GM18498 (cell line): ENCODE results near the gene CISD3.

Experiments used
- ATAC-seq: cut with Tn5 transposase; IDR thresholded peaks from one replicate; pipeline ENCODE4 v1.9.1; 2021; ENCODE audit warnings: mild to moderate bottlenecking, moderate library complexity; ENCODE audit not compliant: unreplicated experiment

CISD3 gene, protein sequence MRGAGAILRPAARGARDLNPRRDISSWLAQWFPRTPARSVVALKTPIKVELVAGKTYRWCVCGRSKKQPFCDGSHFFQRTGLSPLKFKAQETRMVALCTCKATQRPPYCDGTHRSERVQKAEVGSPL

GRCh38 chr17:38729886-38730525 is at the start of gene CISD3:
CISD3 (plus strand) TSS chr17:38730341; CDS start chr17:38730359, 18 bp downstream.
- peak; percentile 87 for ATAC-seq

DNA sequence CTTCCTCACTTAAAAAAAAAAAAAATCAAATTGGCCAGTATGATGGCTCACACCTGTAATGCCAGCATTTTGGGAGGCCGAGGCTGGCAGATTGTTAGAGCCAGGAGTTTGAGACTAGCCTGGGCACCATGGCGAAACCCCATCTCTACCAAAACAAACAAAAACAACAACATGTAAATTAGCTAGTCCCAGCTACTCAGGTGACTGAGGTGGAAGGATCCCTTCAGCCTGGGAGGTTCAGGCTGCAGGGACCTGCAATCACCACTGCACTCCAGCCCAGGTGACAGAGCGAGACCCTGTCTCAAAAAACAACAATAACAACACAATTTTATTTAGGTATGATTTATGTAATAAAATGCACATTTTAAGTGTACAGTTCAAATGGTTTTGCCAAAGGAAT is 49.0 kb upstream of the CISD3 start:
- ATAC-seq: no peak

GRCh38 chr17:38685491-38685890 is 44.6 kb upstream of the CISD3 start:
- ATAC-seq: no peak

GRCh38 chr17:38687286-38687685 is 42.9 kb upstream of the CISD3 start:
- ATAC-seq: no peak

DNA sequence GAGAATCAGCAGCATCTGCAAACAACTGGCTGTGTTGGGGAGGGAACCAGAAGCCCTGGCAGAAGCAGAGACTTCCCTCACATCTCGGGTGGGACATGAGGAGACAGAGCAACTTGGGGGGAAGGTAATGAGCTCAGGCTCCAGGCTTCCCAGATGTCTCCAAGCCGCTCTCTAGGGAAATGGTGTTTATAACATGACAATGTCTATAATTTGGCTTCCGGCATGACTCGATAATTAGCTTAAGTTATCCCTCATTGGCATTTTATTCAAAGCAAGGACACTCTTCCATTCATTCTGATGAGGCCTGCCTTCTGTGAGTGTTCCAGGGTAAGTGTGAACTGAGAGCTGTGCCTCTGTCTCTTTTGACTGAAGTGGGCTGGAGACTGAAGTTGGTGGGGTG is 39.8 kb upstream of the CISD3 start:
- no peak for ATAC-seq

DNA sequence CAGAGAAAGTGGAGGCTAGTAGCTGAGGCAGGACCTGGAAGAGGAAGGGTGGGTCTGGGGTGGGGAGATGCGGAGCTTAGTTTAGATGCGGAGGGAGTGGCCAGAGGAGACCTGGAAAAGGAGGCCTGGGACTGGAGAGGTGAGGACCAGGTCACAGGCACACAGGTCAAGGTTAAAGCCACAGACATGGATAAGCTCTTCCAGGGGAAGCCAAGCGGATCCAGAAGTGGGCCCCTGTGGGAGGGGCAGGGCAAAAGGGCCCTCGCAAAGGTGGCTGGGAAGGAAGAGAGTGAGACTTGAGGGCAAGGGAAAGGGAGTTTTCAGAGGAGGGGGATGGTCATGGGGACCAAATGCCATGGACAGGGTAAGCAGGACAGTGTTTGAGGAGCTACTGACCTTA is 39.0 kb upstream of the CISD3 start:
- no peak for ATAC-seq

DNA sequence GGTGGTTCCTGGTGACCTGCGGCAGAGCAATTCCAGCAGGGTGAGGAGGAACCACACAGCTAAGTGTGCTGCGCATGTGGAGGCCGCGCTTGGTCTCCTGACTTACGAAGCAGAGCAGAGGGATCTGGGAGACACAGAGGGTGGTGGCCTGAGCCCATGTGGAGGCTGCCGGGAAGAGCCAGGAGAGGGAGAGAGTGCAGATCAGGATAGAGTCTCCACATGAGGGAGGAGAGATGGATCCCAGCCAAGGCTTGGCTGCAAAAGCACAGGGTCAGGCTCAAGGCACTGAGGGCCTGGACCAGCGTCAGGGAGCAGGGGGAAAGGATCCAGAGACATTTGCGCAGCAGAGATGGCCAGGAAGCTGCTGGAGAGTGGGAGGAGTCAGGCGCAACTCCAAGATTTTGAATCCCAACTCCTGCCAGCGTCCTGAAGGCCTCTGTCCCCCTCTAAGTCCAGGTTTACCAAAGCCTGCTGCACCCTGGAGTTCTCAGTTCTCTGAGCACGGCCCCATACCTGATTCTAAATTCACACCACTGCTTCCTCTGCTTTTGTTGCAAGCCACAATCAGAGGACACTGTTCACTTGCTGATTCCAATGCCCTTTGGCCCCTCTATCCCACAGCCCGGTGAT is 36.3 kb upstream of the CISD3 start:
- no peak for ATAC-seq

- ATAC-seq: no peak
These were observed 32.9 kb upstream of the CISD3 start for GRCh38 chr17:38697061-38697820.

- no peak for ATAC-seq
These were observed 31.4 kb upstream of the CISD3 start for GRCh38 chr17:38698760-38699159.

GRCh38 chr17:38701504-38702165 is 28.5 kb upstream of the CISD3 start:
- peak; percentile 28 for ATAC-seq

- peak; percentile 31 for ATAC-seq
These were observed 27.8 kb upstream of the CISD3 start for GRCh38 chr17:38702166-38702915.

GRCh38 chr17:38702916-38703741 is 27.0 kb upstream of the CISD3 start:
- ATAC-seq: no peak

- peak; percentile 23 for ATAC-seq
These were observed 26.2 kb upstream of the CISD3 start for GRCh38 chr17:38703742-38704605.

DNA sequence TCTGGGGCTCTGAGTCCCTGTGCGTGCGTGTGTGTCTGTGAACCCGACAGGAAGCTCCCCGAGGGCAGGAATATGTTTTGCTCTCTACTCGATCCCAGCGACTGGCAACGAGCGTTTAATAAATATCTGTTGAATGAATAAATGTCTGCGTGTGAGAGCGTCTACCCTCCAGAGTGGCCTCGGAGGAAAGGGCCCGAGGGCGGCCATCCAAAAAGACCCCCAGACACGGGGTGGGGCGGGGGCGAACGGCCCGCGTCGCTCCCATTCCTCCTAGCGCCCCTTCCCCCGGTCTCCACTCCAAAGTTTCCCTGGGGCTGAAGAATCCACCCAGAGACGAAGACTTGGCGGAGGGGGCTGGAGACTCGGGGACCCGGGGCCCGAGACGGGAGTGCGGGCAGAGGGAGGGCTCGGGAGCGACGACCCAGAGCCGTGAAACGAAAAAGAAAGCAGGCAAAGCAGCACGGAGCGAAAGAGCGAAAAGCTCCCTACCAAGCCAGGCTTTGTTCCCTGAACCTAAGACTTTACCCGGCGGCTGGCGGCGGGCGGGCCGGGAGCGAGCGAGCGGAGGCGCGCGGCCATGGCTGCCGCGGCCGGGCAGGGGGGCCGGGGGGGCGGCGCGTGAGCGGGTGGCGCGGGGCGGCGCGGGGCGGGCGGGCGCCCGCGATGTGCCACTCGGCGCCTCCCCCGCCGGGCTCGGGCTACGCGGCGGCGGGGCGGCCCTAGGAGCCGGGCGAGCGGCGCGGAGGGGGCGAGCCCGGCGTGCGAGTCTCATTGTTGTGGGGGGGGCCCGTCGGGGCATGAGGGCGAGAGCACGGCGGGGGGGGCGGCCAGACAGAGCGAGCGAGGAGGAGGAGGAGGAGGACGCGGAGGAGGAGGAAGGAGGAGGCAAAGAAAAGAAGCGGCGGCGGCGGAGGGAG is 25.3 kb upstream of the CISD3 start, which contains the start of gene MLLT6:
TSS of gene MLLT6 (plus strand) at position 668 of the 917 bp plus-strand sequence. CDS start 360 bp downstream, outside the sequence.
- ATAC-seq: no peak

GRCh38 chr17:38705523-38705802 is 24.7 kb upstream of the CISD3 start:
- ATAC-seq: no peak

- no peak for ATAC-seq
These were observed 24.2 kb upstream of the CISD3 start for GRCh38 chr17:38705803-38706504.
